K562 (cell line): Measurements from ENCODE around the gene BNIP5. TPM values are rescaled to one million over a fixed set of nuclear protein-coding genes. Genes with fewer than 3 reads are reported as not detected.

Source experiments
- ASH1L ChIP-seq: fragments of 450-650 bp; IDR thresholded peaks from 2 replicates; pipeline ENCODE4 v1.6.1; 2018; ENCODE audit warnings: borderline replicate concordance, mild to moderate bottlenecking, low read depth; ENCODE audit not compliant: partially characterized antibody
- BRCA1 ChIP-seq, 2 experiments: fragments of 450-650 bp in 1 of 2; sonication (generic) in 1 of 2; formaldehyde crosslinking in 1 of 2; IDR thresholded peaks; 2 replicates each; pipeline versions ENCODE4 v1.5.0 to v1.6.1; 2017 to 2020; ENCODE audit warnings: mild to moderate bottlenecking in 1 of 2, missing genetic modification reagents in 1 of 2
- CBFB ChIP-seq: sonication (generic); formaldehyde crosslinking; IDR thresholded peaks from 2 replicates; pipeline ENCODE4 v1.4.0; 2020; ENCODE audit warnings: mild to moderate bottlenecking, missing genetic modification reagents
- CREB1 ChIP-seq, 2 experiments: sonication (generic) in 1 of 2; formaldehyde crosslinking in 1 of 2; IDR thresholded peaks; 2 replicates each; pipeline versions ENCODE4 v1.6.1 to v1.8.0; 2012 to 2022; ENCODE audit warnings: inconsistent platforms in 1 of 2, mild to moderate bottlenecking in 1 of 2, missing genetic modification reagents in 1 of 2, moderate library complexity in 1 of 2
- HDAC6 ChIP-seq: IDR thresholded peaks from 2 replicates; pipeline ENCODE4 v1.6.1; 2012; ENCODE audit warnings: low read depth, mild to moderate bottlenecking, control low read depth, inconsistent platforms, low read length, moderate library complexity
- KAT2B ChIP-seq: IDR thresholded peaks from one replicate; pipeline ENCODE4 v1.6.1; 2012; ENCODE audit warnings: low read depth, mild to moderate bottlenecking, control low read depth, inconsistent platforms, low read length, moderate library complexity
- LEF1 ChIP-seq: fragments of 450-650 bp; IDR thresholded peaks from 2 replicates; pipeline ENCODE4 v1.6.1; 2016; ENCODE audit warnings: mild to moderate bottlenecking
- PHF20 ChIP-seq: fragments of 450-650 bp; IDR thresholded peaks from 2 replicates; pipeline ENCODE4 v1.6.1; 2018; ENCODE audit not compliant: partially characterized antibody
- RUNX1 ChIP-seq: sonication (generic); IDR thresholded peaks from 2 replicates; pipeline ENCODE4 v1.6.1; 2016; ENCODE audit warnings: antibody characterized with exemption, low read depth
- TAL1 ChIP-seq: fragments of 450-650 bp; IDR thresholded peaks from 2 replicates; pipeline ENCODE4 v1.6.1; 2016; ENCODE audit warnings: mild to moderate bottlenecking
- TCF7L2 ChIP-seq: fragments of 150-350 bp; IDR thresholded peaks from 2 replicates; pipeline ENCODE4 v1.6.1; 2016; ENCODE audit warnings: low read depth, mild to moderate bottlenecking, low read length, moderate library complexity
- ZNF124 ChIP-seq: sonication (generic); formaldehyde crosslinking; IDR thresholded peaks from 2 replicates; pipeline ENCODE4 v1.8.1; 2022; ENCODE audit warnings: missing genetic modification reagents
- polyA plus RNA-seq, 8 experiments: library from polyadenylated mRNA; depleted of rRNA in 4 of 8; stranded (reverse) in 5 of 8; unstranded in 3 of 8; fragments of >200 nt; fragmentation: Nextera tagmentation in 2 of 8; fragmentation: Illumina TruSeq in 1 of 8; extraction: Ambion mirVana in 2 of 8; extraction: Trizol in 1 of 8; gene quantifications; 2 replicates each; pipeline versions ENCODE4 v1.2.1 to v1.2.3, GENCODE V29; 2011 to 2014; ENCODE audit warnings: inconsistent platforms in 1 of 8, missing spikeins in 1 of 8
- total RNA-seq, 7 experiments: library from RNA; depleted of rRNA in 6 of 7; stranded (reverse); fragments of >200 nt in 6 of 7; fragmentation: Illumina TruSeq in 2 of 7; extraction: Trizol in 2 of 7; gene quantifications; 2 replicates each; pipeline versions ENCODE4 v1.2.1 to v1.2.3, GENCODE V29; 2011 to 2021; ENCODE audit warnings: low replicate concordance in 1 of 7
- TF ChIP-seq, protein P1 (sequence below): fragments of 450-650 bp; IDR thresholded peaks from 2 replicates; pipeline ENCODE4 v1.6.1; 2014; ENCODE audit warnings: low read depth, mild to moderate bottlenecking, moderate library complexity, borderline replicate concordance
- TF ChIP-seq, protein P2 (sequence below): sonication (generic); formaldehyde crosslinking; IDR thresholded peaks from 2 replicates; pipeline ENCODE4 v1.9.0; 2022; ENCODE audit warnings: mild to moderate bottlenecking, missing genetic modification reagents
- TF ChIP-seq, protein P3 (sequence below): fragments of 450-650 bp; IDR thresholded peaks from 2 replicates; pipeline ENCODE4 v1.6.1; 2016; ENCODE audit warnings: mild to moderate bottlenecking
- TF ChIP-seq, protein P4 (sequence below): fragments of 450-650 bp; formaldehyde crosslinking; IDR thresholded peaks from 2 replicates; pipeline ENCODE4 v1.4.0; 2022; ENCODE audit warnings: missing genetic modification characterization
- TF ChIP-seq, protein P5 (sequence below): IDR thresholded peaks from 2 replicates; pipeline ENCODE4 v1.6.1; 2012; ENCODE audit warnings: low read depth, low read length, improper control_type of control experiment, borderline replicate concordance
- TF ChIP-seq, protein P6 (sequence below): sonication (generic); formaldehyde crosslinking; IDR thresholded peaks from 2 replicates; pipeline ENCODE4 v1.8.0; 2022; ENCODE audit warnings: missing genetic modification reagents, mild to moderate bottlenecking, borderline replicate concordance

BNIP5 gene
- total and polyA plus RNA-seq, 9 of the 15 experiments (the other 6 are each of a cell fraction or from before 2014, with no cell fraction given) = not detected

DNA sequence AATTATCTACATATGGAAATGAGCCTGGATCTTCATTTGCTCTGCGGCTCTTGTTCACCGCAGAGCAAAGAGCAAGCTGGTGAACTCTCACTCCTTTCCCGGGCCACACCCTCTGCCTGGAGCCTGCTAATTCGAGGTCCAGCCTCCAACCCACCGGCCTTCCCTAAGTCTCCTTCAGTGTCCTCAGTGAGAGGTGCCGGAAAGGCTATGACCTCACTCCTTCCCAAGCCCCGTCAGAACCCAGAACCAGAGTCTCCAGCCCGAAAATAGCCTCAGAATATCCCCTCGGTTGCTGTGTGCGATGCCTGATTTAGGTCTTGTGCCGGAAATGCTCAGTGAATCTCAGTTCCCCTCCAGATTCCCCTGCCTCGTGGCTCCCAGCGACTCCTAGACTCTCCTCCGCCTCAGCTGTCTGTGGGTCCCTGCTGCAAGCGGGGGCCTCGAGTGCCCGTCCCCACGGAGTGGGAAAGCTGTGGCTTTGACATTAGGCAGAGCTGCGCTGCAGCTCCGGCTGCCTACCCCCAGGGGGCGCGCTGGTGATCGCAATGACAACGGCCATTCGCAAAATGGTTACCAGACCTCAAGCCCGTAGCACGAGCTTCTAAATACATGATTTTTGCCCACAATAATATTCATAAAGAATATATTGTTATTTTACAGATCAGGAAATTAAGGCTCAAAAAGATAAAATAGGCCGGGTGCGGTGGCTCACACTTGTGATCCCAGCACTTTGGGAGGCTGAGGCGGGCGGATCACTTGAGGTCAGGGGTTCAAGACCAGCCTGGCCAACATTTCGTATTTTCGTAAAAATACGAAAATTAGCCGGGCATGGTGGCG lies 4.1 kb upstream of the BNIP5 start (continued):
- TF ChIP-seq, protein P1, sequence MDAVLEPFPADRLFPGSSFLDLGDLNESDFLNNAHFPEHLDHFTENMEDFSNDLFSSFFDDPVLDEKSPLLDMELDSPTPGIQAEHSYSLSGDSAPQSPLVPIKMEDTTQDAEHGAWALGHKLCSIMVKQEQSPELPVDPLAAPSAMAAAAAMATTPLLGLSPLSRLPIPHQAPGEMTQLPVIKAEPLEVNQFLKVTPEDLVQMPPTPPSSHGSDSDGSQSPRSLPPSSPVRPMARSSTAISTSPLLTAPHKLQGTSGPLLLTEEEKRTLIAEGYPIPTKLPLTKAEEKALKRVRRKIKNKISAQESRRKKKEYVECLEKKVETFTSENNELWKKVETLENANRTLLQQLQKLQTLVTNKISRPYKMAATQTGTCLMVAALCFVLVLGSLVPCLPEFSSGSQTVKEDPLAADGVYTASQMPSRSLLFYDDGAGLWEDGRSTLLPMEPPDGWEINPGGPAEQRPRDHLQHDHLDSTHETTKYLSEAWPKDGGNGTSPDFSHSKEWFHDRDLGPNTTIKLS = peak; percentile 29; the same call in 1 of the 2 replicates
- TF ChIP-seq PHF20 = peak; percentile 20
- no peak for TF ChIP-seq ZNF124 (CRISPR knock-in tag)
- TF ChIP-seq TAL1 = no peak
- no peak for TF ChIP-seq HDAC6
- no peak for TF ChIP-seq KAT2B
- TF ChIP-seq LEF1 = no peak
- TF ChIP-seq, protein P2, sequence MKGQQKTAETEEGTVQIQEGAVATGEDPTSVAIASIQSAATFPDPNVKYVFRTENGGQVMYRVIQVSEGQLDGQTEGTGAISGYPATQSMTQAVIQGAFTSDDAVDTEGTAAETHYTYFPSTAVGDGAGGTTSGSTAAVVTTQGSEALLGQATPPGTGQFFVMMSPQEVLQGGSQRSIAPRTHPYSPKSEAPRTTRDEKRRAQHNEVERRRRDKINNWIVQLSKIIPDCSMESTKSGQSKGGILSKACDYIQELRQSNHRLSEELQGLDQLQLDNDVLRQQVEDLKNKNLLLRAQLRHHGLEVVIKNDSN (CRISPR knock-in tag) = no peak
- TF ChIP-seq, protein P3, sequence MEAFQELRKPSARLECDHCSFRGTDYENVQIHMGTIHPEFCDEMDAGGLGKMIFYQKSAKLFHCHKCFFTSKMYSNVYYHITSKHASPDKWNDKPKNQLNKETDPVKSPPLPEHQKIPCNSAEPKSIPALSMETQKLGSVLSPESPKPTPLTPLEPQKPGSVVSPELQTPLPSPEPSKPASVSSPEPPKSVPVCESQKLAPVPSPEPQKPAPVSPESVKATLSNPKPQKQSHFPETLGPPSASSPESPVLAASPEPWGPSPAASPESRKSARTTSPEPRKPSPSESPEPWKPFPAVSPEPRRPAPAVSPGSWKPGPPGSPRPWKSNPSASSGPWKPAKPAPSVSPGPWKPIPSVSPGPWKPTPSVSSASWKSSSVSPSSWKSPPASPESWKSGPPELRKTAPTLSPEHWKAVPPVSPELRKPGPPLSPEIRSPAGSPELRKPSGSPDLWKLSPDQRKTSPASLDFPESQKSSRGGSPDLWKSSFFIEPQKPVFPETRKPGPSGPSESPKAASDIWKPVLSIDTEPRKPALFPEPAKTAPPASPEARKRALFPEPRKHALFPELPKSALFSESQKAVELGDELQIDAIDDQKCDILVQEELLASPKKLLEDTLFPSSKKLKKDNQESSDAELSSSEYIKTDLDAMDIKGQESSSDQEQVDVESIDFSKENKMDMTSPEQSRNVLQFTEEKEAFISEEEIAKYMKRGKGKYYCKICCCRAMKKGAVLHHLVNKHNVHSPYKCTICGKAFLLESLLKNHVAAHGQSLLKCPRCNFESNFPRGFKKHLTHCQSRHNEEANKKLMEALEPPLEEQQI = no peak
- no peak for TF ChIP-seq BRCA1 (IDR thresholded peaks at IDR 0.05)
- TF ChIP-seq BRCA1 (CRISPR knock-in tag; IDR thresholded peaks at IDR 0.05) = no peak
- TF ChIP-seq, protein P4, sequence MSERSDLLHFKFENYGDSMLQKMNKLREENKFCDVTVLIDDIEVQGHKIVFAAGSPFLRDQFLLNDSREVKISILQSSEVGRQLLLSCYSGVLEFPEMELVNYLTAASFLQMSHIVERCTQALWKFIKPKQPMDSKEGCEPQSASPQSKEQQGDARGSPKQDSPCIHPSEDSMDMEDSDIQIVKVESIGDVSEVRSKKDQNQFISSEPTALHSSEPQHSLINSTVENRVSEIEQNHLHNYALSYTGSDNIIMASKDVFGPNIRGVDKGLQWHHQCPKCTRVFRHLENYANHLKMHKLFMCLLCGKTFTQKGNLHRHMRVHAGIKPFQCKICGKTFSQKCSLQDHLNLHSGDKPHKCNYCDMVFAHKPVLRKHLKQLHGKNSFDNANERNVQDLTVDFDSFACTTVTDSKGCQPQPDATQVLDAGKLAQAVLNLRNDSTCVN (CRISPR knock-in tag) = no peak
- no peak; the same call in 1 of the 2 replicates for TF ChIP-seq CREB1 (IDR thresholded peaks at IDR 0.05)
- TF ChIP-seq CREB1 (CRISPR knock-in tag; IDR thresholded peaks at IDR 0.05) = no peak
- TF ChIP-seq, protein P5, sequence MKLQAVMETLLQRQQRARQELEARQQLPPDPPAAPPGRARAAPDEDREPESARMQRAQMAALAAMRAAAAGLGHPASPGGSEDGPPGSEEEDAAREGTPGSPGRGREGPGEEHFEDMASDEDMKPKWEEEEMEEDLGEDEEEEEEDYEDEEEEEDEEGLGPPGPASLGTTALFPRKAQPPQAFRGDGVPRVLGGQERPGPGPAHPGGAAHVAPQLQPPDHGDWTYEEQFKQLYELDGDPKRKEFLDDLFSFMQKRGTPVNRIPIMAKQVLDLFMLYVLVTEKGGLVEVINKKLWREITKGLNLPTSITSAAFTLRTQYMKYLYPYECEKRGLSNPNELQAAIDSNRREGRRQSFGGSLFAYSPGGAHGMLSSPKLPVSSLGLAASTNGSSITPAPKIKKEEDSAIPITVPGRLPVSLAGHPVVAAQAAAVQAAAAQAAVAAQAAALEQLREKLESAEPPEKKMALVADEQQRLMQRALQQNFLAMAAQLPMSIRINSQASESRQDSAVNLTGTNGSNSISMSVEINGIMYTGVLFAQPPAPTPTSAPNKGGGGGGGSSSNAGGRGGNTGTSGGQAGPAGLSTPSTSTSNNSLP = no peak
- TF ChIP-seq CBFB = no peak
- no peak for TF ChIP-seq RUNX1
- no peak for TF ChIP-seq TCF7L2
- TF ChIP-seq, protein P6, sequence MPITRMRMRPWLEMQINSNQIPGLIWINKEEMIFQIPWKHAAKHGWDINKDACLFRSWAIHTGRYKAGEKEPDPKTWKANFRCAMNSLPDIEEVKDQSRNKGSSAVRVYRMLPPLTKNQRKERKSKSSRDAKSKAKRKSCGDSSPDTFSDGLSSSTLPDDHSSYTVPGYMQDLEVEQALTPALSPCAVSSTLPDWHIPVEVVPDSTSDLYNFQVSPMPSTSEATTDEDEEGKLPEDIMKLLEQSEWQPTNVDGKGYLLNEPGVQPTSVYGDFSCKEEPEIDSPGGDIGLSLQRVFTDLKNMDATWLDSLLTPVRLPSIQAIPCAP = no peak
- TF ChIP-seq ASH1L = no peak
